Mucosa of stomach (tissue), 1 donor: ENCODE measurements around the gene NPHP4.

Experiments used
- H3K27me3 ChIP-seq: one replicate; pipeline ENCODE4 v1.7.0; 2013; ENCODE audit warnings: mild to moderate bottlenecking, low read length; ENCODE audit not compliant: control insufficient read depth, insufficient read depth
- H3K36me3 ChIP-seq: one replicate; pipeline ENCODE4 v1.7.0; 2013; ENCODE audit warnings: low read length; ENCODE audit not compliant: control insufficient read depth, insufficient read depth
- H3K4me1 ChIP-seq: one replicate; pipeline ENCODE4 v1.7.0; 2013; ENCODE audit warnings: mild to moderate bottlenecking, low read length; ENCODE audit not compliant: control insufficient read depth, insufficient read depth
- H3K4me3 ChIP-seq: one replicate; pipeline ENCODE4 v1.7.0; 2013; ENCODE audit warnings: low read length
- H3K9ac ChIP-seq: one replicate; pipeline ENCODE4 v1.7.0; 2013; ENCODE audit warnings: mild to moderate bottlenecking, low read length, moderate library complexity
- H3K9me3 ChIP-seq: one replicate; pipeline ENCODE4 v1.7.0; 2013; ENCODE audit warnings: mild to moderate bottlenecking, low read length, moderate library complexity; ENCODE audit not compliant: control insufficient read depth
- donor health status: Pancreatic carcinoma.

NPHP4 gene

DNA sequence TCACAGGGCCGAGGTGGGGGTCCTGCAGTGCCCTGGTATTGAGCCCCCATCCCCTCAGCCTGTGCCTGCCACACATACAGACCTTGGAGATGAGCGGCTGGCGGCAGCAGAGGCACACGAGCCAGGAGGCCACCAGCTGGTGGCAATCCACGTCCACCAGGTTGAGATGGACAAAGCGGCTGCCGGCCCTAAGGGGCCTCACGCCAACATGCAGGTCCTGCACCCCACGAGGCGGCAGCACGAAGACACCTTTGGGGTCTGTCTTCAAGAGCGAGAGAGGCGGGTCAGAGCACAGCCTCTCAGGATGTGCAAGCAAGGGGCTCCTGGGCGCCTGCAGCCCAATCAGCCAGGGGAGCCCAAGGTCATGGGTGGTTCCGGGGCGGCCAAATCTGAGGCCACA is 128.0 kb downstream of the NPHP4 start:
- no peaks in the 10 kb centered on the region for H3K36me3 ChIP-seq
- no peaks in the 10 kb centered on the region for H3K9me3 ChIP-seq
- H3K4me3 ChIP-seq: no peak overlapping the region
- no peaks in the 10 kb centered on the region for H3K4me1 ChIP-seq
- no peak overlapping the region for H3K9ac ChIP-seq
- no peaks in the 10 kb centered on the region for H3K27me3 ChIP-seq

- no peak overlapping the region for H3K9ac ChIP-seq
These were observed 129.0 kb downstream of the NPHP4 start for GRCh38 chr1:5863238-5863637.

GRCh38 chr1:5861871-5862825 is 130.1 kb downstream of the NPHP4 start:
- Histone ChIP-seq H3K4me1 (no peaks in the 10 kb centered on the region), H3K9me3 (no peaks in the 10 kb centered on the region), H3K9ac (no peak overlapping the region), H3K27me3 (no peaks in the 10 kb centered on the region), H3K4me3 (no peak overlapping the region), H3K36me3 (no peaks in the 10 kb centered on the region)

More at GRCh38 chr1:5863238-5863637, 129.0 kb downstream of the NPHP4 start:
- H3K9me3 ChIP-seq: no peaks in the 10 kb centered on the region
- no peaks in the 10 kb centered on the region for H3K27me3 ChIP-seq
- no peaks in the 10 kb centered on the region for H3K4me1 ChIP-seq
- no peak overlapping the region for H3K4me3 ChIP-seq
- no peaks in the 10 kb centered on the region for H3K36me3 ChIP-seq

DNA sequence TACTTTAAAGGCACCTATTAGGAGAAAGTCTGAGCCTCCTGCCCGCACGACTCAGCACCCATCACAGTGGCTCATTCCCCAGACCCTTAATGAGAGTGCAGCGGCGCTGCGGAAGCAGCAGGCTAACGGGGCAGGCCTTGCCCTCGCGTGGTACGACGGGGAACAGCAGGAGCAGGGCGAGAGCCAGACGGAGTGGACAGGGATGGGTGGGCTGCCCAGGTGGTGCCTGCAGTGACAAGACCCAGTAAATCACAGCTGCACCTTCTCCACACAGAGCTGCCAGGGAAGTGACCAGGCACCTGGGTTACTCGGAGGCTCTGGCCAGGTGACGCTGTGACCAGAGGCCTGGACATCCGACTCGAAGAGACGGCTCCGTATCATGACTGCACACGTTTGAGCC is 131.9 kb downstream of the NPHP4 start:
- Histone ChIP-seq H3K27me3 (no peaks in the 10 kb centered on the region), H3K36me3 (no peaks in the 10 kb centered on the region), H3K4me3 (no peak overlapping the region), H3K9me3 (no peaks in the 10 kb centered on the region), H3K4me1 (no peaks in the 10 kb centered on the region), H3K9ac (no peak overlapping the region)

- H3K36me3 ChIP-seq: no peaks in the 10 kb centered on the region
- no peaks in the 10 kb centered on the region for H3K27me3 ChIP-seq
- H3K4me1 ChIP-seq: no peaks in the 10 kb centered on the region
- no peaks in the 10 kb centered on the region for H3K9me3 ChIP-seq
- H3K9ac ChIP-seq: no peak overlapping the region
- no peak overlapping the region for H3K4me3 ChIP-seq
These were observed 132.5 kb downstream of the NPHP4 start for GRCh38 chr1:5859766-5860165.

DNA sequence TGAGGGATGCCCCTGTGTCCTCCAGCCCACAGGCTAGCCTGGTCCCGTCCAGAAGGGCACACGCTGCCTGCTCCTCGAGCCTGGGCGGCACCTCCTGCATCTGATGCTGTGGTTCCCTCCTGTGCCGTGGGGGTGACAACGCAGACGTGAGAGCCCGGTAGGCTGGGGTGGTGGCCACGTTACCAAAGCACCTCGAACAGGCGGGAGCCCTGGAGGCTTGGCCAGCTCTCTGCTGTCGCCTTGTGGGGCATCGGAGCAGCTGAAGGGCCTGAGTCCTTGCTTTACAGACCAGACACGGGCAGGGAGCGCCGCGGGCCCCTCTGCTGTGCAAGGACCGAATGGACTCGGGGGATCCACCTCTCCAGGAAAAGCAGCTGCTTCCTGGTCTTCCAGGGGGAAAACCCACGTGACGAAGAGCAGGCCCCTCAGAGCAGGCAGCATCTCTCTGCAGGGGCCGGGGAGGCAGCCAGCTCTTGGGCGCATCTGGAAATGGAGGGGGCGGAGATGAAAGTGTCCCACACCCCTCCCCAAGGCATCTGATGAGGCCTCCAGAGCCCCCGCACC is 133.3 kb downstream of the NPHP4 start:
- Histone ChIP-seq H3K9ac (no peak overlapping the region), H3K27me3 (no peaks in the 10 kb centered on the region), H3K4me1 (no peaks in the 10 kb centered on the region), H3K9me3 (no peaks in the 10 kb centered on the region), H3K4me3 (no peak overlapping the region), H3K36me3 (no peaks in the 10 kb centered on the region)

- Histone ChIP-seq H3K4me3 (no peak overlapping the region), H3K36me3 (no peaks in the 10 kb centered on the region), H3K4me1 (no peaks in the 10 kb centered on the region), H3K27me3 (no peaks in the 10 kb centered on the region), H3K9me3 (no peaks in the 10 kb centered on the region), H3K9ac (no peak overlapping the region)
These were observed 134.0 kb downstream of the NPHP4 start for GRCh38 chr1:5858246-5858645.

DNA sequence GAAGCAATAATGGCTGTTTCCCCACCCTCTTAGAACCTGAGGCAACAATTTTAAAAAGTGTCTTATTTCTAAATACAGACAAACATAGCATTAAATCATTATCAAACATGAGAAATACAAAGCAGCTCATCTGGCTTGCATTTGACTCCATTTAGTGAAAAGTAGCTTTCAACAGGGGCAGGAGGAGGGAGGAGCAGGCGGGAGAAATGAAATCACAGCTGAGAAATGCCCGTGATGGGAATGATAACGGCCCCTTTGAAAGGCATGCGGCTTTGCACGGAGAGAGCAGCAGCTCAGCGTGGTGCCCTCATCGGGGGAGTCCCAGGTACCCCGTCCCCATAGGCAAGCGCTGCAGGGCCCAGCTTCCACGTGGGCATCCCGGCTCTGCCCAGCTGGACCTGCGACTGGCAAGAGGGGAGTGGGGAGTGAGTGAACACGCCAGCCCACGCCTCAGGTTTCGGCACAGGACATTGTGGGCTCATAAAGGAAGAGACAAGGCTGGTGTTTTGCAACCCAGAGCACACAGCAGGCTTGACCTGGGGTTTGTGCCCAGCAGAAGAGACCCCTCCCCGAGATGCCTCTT is 134.6 kb downstream of the NPHP4 start:
- no peaks in the 10 kb centered on the region for H3K9me3 ChIP-seq
- no peaks in the 10 kb centered on the region for H3K36me3 ChIP-seq
- H3K9ac ChIP-seq: no peak overlapping the region
- no peak overlapping the region for H3K4me3 ChIP-seq
- no peaks in the 10 kb centered on the region for H3K27me3 ChIP-seq
- no peaks in the 10 kb centered on the region for H3K4me1 ChIP-seq

DNA sequence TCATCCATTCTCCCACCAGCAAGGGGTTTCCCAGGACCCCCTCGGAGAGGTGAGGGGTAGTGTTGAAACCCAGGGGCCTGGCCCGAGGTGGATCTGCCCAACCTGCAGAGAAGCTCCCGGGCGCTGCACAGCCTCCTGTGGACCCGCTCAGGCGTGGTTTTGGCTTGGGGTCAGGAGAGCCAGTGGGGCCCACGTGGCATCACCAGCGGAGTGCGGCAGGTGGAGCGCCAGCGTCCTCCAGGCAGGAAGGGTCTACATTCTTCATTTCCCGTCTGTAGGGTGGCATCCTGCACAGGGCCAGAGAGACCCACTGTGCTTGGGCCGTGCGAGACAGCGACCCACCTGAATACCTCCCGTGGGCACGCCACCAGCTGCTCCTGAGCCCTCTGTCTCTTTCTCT is 135.2 kb downstream of the NPHP4 start:
- no peak overlapping the region for H3K4me3 ChIP-seq
- no peaks in the 10 kb centered on the region for H3K4me1 ChIP-seq
- no peaks in the 10 kb centered on the region for H3K9me3 ChIP-seq
- H3K36me3 ChIP-seq: no peaks in the 10 kb centered on the region
- no peak overlapping the region for H3K9ac ChIP-seq
- no peaks in the 10 kb centered on the region for H3K27me3 ChIP-seq

DNA sequence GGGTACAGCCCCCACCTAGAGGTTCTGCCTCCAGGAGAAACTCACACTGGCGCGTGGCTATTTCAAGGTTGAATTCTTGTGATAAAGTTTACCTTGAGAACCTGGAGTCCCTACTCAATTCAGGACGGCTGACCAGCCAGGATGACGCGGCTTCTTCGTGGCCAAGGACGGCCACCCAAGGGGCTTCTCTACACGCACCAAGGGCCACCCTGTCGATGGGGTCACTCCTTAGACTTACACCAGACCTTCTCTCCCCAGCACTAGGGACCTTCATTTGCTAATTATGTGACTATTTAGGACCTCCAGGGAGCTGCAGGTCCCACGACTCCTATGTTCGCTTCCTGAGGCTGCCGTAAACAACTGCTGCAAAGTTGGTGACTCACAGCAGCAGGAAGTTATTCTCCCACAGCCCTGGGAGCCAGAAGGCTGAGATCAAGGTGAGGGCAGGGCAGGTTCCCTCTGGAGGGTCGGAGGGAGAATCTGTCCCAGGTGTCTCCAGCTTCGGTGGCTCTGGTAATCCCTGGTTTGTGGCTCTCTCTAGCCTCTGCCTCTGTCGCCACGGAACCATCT is 135.9 kb downstream of the NPHP4 start:
- H3K4me1 ChIP-seq: no peaks in the 10 kb centered on the region
- no peak overlapping the region for H3K9ac ChIP-seq
- no peaks in the 10 kb centered on the region for H3K36me3 ChIP-seq
- H3K27me3 ChIP-seq: no peaks in the 10 kb centered on the region
- no peaks in the 10 kb centered on the region for H3K9me3 ChIP-seq
- H3K4me3 ChIP-seq: no peak overlapping the region

DNA sequence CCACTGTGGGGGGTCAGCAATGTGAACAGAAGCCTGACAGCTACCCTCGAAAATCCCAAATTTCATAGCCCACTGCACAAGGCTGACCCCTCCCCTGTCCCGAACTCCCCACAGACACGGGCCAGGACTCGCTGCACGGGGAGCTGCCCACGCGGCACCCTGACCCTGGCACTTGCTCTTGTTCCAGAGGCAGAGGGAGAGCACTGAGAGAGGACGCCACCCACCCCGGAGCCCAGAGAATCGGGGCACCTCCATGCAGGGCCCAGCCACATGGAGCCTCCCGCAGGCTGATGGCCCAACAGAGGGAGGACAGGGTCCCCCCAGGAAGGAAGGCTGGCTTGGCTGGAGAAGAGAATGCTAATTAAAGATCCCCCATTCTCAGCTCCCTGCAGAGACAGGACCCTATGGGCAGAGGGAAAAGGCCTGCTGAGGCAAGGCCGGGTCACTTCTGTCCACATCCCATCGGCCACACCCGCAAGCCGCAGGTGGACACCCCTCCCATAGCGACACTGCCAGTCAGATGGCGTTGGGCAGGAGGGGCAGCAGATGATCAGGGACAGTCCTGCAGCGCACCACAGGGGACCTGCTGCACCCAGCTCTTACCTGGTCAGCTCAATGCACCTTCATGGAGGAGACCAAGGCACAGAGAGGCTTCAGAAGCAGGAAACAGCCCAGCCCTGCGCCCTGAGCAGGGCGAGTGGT is 136.9 kb downstream of the NPHP4 start:
- Histone ChIP-seq H3K9me3 (no peaks in the 10 kb centered on the region), H3K4me3 (no peak overlapping the region), H3K27me3 (no peaks in the 10 kb centered on the region), H3K9ac (no peak overlapping the region), H3K36me3 (no peaks in the 10 kb centered on the region), H3K4me1 (no peaks in the 10 kb centered on the region)
